Mucosa of rectum (tissue), 2 donors: ENCODE data around the gene ALPI.

Experiments used
- H3K27ac ChIP-seq, 2 donors: one replicate each; pipeline ENCODE4 v1.7.0; 2013; ENCODE audit warnings: inconsistent platforms in 2 of 2, low read depth in 2 of 2, low read length in 2 of 2
- H3K27me3 ChIP-seq, 2 donors: one replicate each; pipeline ENCODE4 v1.7.0; 2013; ENCODE audit warnings: low read length in 2 of 2; ENCODE audit not compliant: control insufficient read depth in 2 of 2, insufficient read depth in 2 of 2
- H3K36me3 ChIP-seq, 2 donors: one replicate each; pipeline ENCODE4 v1.7.0; 2013; ENCODE audit warnings: low read length in 2 of 2; ENCODE audit not compliant: control insufficient read depth in 2 of 2, insufficient read depth in 2 of 2
- H3K4me1 ChIP-seq, 2 donors: one replicate each; pipeline ENCODE4 v1.7.0; 2013; ENCODE audit warnings: low read length in 2 of 2, mild to moderate bottlenecking in 1 of 2; ENCODE audit not compliant: control insufficient read depth in 2 of 2, insufficient read depth in 2 of 2
- H3K4me3 ChIP-seq, 2 donors: one replicate each; pipeline ENCODE4 v1.7.0; 2013; ENCODE audit warnings: low read length in 2 of 2
- H3K9ac ChIP-seq, 2 donors: one replicate each; pipeline ENCODE4 v1.7.0; 2013; ENCODE audit warnings: low read length in 2 of 2, low read depth in 1 of 2, mild to moderate bottlenecking in 1 of 2
- H3K9me3 ChIP-seq, 2 donors: one replicate each; pipeline ENCODE4 v1.7.0; 2013; ENCODE audit warnings: low read length in 2 of 2; ENCODE audit not compliant: control insufficient read depth in 2 of 2
- donor health status: healthy.
- donor health status: Normal muscosa, but diverticular disease.

Gene ALPI

DNA sequence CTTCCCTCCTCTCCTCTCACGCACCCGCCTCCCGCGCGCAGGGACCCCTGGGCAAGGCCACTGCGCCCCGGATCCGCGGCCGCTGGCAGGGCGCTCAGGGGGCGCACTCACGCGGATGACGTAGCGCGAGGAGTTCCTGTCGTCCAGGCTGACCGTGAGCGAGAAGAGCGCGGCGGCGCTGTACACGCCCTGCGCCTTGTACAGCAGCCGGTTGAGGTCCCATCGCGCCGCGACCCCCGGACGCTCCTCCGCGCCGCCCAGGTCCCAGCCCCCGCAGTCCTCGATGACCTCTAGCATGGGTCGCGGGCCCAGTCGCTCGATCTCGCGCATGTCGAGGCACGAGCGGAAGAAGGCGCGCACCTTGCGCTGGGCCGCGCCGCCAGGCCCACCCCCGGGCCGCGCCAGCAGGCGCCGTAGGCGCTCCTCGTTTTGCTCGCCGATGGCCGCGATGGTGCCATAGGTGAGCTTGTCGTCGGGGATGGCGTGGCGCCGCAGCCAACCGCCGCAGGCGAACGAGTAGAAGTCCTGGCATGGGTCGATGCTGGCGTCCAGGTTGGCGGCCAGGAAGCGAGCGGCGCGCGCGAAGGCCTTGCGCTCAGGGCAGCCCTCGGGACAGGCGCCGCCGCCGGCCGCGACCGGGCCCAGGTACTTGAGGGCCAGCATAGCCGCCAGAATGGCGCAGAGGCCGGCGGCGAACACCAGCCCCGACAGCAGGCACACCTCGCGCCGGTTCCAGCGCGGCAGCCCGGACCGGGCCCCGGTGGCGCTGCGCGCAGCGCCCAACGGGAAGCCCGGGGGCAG is 30.0 kb downstream of the ALPI start:
- no peak overlapping the region for H3K27ac ChIP-seq
- no peak overlapping the region for H3K9ac ChIP-seq
- H3K36me3 ChIP-seq = no peaks in the 10 kb centered on the region
- no peak overlapping the region for H3K4me3 ChIP-seq
- H3K9me3 ChIP-seq = no peaks in the 10 kb centered on the region
- peaks cover 27 to 38% of the 10 kb centered on the region in 2 donors for H3K27me3 ChIP-seq
- H3K4me1 ChIP-seq = no peaks in the 10 kb centered on the region

DNA sequence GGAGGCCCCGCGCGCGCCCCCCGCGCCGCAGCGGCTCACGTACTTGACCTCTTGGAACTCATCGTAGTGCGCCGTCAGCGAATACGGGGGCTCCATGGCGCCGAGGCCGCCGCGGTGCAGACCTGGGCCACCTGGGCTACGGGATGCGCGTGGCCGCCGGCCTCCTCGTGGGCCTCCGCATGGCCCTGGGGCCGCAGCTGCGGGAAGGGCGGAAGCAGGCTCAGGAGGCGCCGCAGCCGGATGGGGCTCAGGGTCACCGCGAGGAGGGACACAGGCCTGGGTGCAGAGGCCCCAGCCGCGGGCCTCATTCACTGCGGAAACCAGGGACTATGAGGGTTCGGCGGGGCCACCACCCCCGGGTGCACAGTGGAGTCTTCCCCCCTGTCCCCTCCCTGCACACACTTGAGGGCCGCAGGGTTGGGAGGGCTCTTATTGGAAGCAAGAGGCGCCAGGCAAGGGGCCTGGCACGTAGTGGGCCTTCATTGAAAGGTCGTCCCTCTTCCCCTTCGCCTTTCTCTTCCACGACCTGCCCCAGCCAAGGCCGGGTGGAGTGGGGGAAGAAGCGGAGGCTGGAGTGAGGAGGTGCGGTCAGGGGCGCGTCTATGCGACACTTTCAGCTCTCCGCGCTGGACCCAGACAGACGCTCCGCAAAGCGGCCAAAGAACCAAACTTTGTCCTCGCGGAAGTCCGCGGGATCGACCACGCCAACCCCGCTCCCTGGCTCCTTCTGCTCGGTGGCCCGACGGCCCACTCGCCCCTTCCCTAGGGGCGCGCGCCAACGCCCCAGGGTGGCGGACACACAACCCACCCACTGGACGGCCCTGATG is 30.8 kb downstream of the ALPI start:
- no peaks in the 10 kb centered on the region for H3K9me3 ChIP-seq
- no peak overlapping the region for H3K9ac ChIP-seq
- no peak overlapping the region for H3K27ac ChIP-seq
- H3K4me3 ChIP-seq = no peak overlapping the region
- no peaks in the 10 kb centered on the region for H3K36me3 ChIP-seq
- H3K4me1 ChIP-seq = no peaks in the 10 kb centered on the region
- peaks cover 27 to 38% of the 10 kb centered on the region in 2 donors for H3K27me3 ChIP-seq

DNA sequence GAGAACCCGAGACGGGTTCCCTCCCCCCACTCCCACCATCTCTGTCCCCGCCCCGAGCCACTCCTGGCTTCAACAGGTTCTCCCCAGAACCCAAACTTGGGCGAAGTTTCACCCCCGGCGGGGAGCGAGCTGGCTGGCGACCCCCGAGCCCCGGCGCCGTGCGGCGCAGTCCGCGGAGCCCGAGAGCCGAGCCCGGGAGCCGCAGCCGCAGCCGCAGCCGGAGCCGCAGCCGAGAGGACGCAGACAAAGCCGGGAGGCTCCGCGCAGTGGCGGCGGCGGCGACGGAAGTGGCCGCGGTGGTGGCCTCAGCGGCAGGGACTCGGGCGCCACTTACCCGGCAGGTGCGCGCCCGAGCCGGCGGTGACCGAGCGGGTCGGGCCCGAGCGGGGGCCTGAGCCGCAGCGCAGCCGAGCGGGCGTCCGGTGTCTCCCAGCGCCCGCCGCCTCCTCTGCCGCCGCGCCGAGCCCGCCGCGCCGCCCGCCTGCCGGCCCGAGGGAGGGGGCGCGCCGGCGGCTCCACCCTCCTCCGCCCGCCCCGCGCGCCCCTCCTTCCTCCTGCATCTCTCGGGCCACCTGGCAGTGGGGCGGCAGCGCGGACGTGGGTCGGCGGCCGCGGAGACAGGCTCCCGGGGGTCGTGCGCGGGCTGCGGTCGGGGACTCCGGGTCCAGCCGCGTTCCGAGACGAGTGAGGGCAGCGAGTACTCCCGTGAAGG is 31.6 kb downstream of the ALPI start, which contains the start of gene ECEL1:
Gene ECEL1, minus strand, starts transcription at position 450 of the 712 bp plus-strand sequence. CDS start 1,181 bp downstream, outside the sequence.
- Histone ChIP-seq H3K9me3 (no peaks in the 10 kb centered on the region), H3K27ac (no peak within 1 kb of the TSS), H3K27me3 (peaks cover 27 to 36% of the 10 kb centered on the region in 2 donors), H3K4me1 (no peaks in the 10 kb centered on the region), H3K9ac (no peak within 1 kb of the TSS), H3K36me3 (no peaks in the 10 kb centered on the region), H3K4me3 (no peak within 1 kb of the TSS)

DNA sequence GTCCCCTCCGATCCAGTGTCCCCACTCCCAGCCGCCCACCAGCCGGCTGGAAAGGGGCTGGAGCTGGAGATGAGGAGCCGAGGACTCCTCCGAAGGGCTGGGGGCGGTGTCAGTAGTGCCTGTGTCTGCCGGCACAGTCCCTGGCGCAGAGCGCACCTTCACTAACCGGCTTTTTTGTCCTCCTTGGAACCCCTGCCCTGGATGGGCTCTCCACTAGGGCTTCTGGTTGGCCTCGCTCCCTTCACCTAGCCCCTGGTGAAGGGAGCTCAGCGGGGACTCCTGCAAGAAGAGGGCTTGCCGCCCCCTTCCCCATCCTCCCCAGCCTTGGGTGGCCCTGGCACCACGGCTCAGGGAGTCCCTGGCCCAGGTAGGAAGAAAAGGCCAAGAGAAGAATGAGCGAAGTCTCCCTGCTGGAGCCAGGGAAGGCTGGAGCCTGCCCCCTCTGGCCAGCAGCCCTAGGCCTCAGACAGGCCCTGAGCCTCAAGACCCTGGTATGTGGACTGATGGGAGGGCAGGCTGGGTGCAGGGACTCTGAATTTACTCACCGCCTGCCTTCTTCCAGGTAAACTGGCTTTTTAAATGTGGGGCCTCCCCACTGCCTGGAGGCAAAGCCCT is 32.3 kb downstream of the ALPI start:
- H3K4me1 ChIP-seq = no peaks in the 10 kb centered on the region
- H3K9me3 ChIP-seq = no peaks in the 10 kb centered on the region
- no peaks in the 10 kb centered on the region for H3K36me3 ChIP-seq
- no peak overlapping the region for H3K4me3 ChIP-seq
- peaks cover 27 to 36% of the 10 kb centered on the region in 2 donors for H3K27me3 ChIP-seq
- no peak overlapping the region for H3K27ac ChIP-seq
- H3K9ac ChIP-seq = no peak overlapping the region

DNA sequence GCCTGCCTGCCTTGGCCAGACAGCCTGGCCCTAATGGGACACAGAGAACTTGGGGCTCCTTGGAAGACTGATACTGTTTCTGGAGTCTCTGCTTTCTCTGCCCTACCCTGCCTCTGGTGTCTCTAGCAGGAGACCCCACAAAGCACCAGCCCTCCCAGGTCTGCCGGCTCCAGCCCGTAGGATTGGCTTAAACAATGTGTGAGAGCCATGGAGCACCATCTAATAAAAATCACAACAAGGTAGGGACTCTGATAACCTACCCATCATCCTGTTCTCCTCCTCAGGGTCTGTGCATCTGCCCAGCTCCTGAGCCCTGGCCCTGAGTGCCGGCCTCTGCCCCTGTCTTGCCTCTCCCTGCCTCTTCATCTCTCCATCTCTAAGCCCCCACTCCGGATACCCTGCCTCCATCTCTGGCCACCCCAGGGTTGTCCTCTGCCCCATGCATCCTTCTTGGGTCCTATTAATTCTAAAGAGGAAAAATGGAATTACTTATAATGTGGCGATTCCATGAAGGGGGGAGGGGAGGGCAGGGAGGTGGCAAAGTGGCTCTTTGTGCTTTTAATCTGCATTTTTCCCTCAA is 32.9 kb downstream of the ALPI start:
- Histone ChIP-seq H3K27ac (no peak overlapping the region), H3K4me1 (no peaks in the 10 kb centered on the region), H3K36me3 (no peaks in the 10 kb centered on the region), H3K9me3 (no peaks in the 10 kb centered on the region), H3K4me3 (no peak overlapping the region), H3K9ac (no peak overlapping the region), H3K27me3 (peaks cover 27 to 36% of the 10 kb centered on the region in 2 donors)

DNA sequence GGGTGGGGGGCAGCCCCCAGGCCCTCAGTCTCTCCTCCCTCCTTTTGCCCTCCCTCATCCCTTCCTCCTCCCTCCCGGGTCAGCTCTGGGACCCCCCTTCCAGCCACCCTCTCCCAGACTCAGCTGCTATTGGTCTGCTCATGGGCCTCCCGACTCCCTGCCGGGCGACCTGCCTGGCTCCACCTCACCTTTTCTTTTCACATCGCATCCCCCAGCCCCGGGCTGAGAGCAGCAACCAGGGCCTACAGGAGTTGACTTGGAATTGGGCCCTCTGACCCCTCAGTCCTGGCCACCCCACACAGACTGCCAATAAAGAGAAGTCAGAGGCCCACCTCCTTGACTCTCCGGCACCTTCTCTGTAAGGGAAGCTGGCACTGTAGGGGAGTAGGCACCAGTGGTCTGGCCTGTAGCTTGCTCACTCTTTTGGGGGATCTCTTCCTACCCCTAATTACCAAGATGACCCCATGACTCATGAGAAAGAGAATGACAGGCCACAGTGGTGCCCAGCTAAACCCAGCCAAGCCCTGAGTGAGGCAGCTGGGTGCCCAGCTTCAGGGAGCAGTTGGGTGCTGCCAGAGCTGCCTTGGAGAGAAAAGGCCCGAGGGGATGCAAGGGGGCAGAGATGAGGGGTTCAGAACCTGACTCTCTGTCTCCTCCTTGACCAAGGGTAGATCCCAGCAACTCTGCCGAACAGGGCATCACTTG is 33.7 kb downstream of the ALPI start:
- Histone ChIP-seq H3K9me3 (no peaks in the 10 kb centered on the region), H3K27me3 (peaks cover 22 to 30% of the 10 kb centered on the region in 2 donors), H3K36me3 (no peaks in the 10 kb centered on the region), H3K4me1 (no peaks in the 10 kb centered on the region), H3K9ac (no peak overlapping the region), H3K4me3 (no peak overlapping the region), H3K27ac (no peak overlapping the region)

DNA sequence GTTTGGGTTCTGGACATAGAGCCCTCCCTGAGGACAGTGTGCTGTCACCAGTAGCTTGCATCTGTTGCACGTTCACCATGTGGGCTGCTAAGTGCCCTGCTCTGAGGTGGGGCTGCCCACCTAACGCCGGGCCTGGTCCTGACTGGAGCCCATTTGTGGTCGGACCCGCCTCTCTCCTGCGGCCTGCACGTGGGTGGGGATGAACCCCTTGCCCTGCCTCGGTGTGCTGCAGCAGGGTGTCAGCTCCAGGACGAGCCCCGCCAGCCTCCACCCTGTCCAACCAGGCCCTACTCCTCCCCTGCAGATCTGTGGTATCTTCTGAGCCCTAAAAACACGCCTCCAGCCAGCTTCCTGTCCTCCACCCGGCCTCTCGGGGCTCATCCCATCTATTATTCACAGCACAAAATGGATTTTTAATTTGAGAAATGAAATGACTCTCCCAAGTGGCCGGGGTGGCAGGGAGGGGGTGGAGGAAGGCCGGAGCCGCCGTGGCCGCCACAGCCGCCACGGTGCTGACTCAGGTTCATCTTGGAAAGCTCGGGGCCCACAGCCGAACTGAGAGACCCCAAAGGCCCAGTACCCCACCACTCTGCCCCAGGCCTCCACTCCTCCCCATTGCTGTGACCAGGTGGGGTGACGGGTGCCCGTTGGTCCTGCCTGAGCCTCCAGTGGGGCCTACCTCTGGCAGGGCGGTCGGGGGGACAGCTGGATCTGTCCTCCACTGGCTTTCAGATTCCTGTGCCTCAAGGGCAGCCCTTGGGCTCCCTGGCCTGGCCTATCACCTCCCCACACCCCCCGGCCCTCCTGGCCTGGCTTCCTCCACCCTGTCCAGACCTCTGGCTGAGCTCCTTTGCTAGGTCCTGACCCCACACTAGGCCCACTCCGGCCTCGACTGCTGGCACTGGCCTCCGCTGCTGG is 34.5 kb downstream of the ALPI start:
- Histone ChIP-seq H3K9ac (no peak overlapping the region), H3K27ac (no peak overlapping the region), H3K4me3 (no peak overlapping the region), H3K27me3 (peaks cover 14 to 22% of the 10 kb centered on the region in 2 donors), H3K4me1 (no peaks in the 10 kb centered on the region), H3K9me3 (no peaks in the 10 kb centered on the region), H3K36me3 (no peaks in the 10 kb centered on the region)

DNA sequence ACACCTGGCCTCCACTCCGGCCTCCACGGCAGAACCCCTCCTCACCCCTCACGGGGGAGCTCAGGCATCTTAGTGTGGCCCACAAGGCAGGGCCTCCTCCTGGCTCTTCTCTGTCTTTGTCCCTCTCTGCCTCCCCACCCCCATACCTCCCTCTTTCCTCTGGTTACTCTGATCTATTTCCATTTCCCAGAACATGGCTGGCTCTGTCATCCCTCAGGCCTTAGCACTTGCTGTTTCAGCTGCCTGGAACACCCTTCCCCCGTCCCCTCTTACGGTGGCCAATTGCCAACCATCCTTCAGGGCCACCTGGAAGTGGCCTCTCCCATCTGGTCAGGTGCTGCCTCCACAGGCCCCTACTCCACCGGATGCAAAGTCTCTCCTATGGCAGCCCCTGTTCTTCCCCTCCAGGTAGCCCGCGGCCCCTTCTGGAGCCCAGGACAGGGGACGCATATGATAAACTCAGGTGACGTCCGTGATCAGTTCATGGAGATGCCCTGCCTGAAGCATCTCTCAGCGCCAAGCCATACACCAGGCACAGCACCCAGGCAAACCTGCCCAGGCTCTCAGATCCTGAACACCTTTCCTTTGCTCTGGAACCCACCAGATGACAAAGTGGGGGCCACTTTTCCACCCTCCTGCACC is 35.3 kb downstream of the ALPI start:
- Histone ChIP-seq H3K9ac (no peak overlapping the region), H3K36me3 (no peaks in the 10 kb centered on the region), H3K27me3 (peaks cover 12 to 18% of the 10 kb centered on the region in 2 donors), H3K4me1 (no peaks in the 10 kb centered on the region), H3K27ac (no peak overlapping the region), H3K4me3 (no peak overlapping the region), H3K9me3 (no peaks in the 10 kb centered on the region)
